Measurements from ENCODE around the gene MARCHF5.
"Not testable (repeated sequence)": the region's sequence is repeated elsewhere in the genome, so short reads cannot be mapped to it uniquely, and the experiment has no call there.

The MARCHF5 gene

GRCh38 chr10:92393173-92393572 is 102.2 kb downstream of the MARCHF5 start:
- DNase-seq = not testable (repeated sequence)

GRCh38 chr10:92395271-92395670 is 104.3 kb downstream of the MARCHF5 start:
- DNase-seq = no peak

- not testable (repeated sequence) for DNase-seq
Observed at GRCh38 chr10:92402234-92402633, 111.3 kb downstream of the MARCHF5 start.
